HL-60 (cell line): ENCODE results near the gene SBK3.
"Not testable (repeated sequence)": the region's sequence is repeated elsewhere in the genome, so short reads cannot be mapped to it uniquely, and the experiment has no call there.

Source experiments
- DNase-seq, 2 experiments: peaks; one replicate each; pipeline ENCODE4 v3.0.0-alpha.2; 2010 to 2020; ENCODE audit warnings: low read depth in 1 of 2, low spot score in 1 of 2
- H3K27ac ChIP-seq: fragments of 250-450 bp; sonication (Bioruptor Pico); replicated peaks from 2 replicates; pipeline ENCODE4 v1.5.1; 2020; ENCODE audit warnings: mild to moderate bottlenecking, moderate library complexity
- H3K27me3 ChIP-seq: fragments of 250-450 bp; sonication (Bioruptor Pico); 2 replicates; pipeline ENCODE4 v1.5.1; 2021; ENCODE audit warnings: mild to moderate bottlenecking, moderate library complexity; ENCODE audit not compliant: insufficient read depth, poor library complexity, severe bottlenecking
- H3K4me3 ChIP-seq: replicated peaks from 2 replicates; pipeline ENCODE4 v1.5.1; 2011; ENCODE audit warnings: mild to moderate bottlenecking, control low read depth, low read length; ENCODE audit not compliant: insufficient read depth
- GABPA ChIP-seq: IDR thresholded peaks from 2 replicates; pipeline ENCODE4 v1.6.1; 2012; ENCODE audit warnings: low read depth
- POLR2AphosphoS5 ChIP-seq: IDR thresholded peaks from 2 replicates; pipeline ENCODE4 v1.6.1; 2012; ENCODE audit warnings: low read depth
- SPI1 ChIP-seq: IDR thresholded peaks from 2 replicates; pipeline ENCODE4 v1.6.1; 2012; ENCODE audit warnings: low read depth, mild to moderate bottlenecking, borderline replicate concordance
- TF ChIP-seq, protein P1 (sequence below): IDR thresholded peaks from one replicate; pipeline ENCODE4 v1.5.1; 2011; ENCODE audit warnings: low read length, control low read depth, inconsistent platforms; ENCODE audit not compliant: insufficient read depth
- TF ChIP-seq, protein P2 (sequence below): IDR thresholded peaks from 2 replicates; pipeline ENCODE4 v1.6.1; 2012; ENCODE audit warnings: low read depth; ENCODE audit not compliant: insufficient replicate concordance

Gene SBK3

DNA sequence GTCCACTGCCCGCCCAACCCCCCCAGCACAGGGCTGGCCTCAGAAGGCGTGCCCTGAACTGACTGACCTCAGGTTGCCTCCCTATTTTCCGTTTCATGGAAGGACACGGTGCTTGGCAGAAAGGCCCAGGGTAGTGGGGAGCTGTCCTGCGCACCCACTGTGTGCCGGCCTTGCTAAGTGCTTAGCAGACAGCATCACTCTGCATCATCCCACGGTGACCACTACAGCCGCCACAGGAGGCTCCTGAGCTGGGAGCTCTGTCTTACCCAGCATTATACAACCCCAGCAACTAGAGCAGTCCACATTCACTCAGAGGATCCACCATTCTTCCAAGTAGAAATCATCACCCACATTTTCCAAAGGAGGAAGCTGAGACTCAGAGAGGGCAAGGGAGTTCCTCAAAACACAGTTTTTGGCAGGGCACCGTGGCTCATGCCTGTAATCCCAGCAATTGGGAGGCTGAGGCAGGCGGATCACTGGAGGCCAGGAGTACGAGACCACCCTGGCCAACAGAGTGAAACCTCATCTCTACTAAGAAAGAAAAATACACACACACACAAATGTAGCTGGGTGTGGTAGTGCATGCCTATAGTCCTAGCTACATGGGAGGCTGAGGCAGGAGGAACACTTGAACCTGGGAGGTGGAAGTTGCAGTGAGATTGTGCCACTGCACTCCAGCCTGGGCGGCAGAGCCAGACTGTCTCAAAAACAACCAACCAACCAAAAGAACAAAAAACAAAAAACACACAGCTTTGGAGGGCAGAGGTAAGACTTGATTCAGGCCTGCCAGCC lies 10.0 kb downstream of the SBK3 start:
- peak; percentile 25; the same call in 1 of the 2 replicates for TF ChIP-seq SPI1
- TF ChIP-seq, protein P1, sequence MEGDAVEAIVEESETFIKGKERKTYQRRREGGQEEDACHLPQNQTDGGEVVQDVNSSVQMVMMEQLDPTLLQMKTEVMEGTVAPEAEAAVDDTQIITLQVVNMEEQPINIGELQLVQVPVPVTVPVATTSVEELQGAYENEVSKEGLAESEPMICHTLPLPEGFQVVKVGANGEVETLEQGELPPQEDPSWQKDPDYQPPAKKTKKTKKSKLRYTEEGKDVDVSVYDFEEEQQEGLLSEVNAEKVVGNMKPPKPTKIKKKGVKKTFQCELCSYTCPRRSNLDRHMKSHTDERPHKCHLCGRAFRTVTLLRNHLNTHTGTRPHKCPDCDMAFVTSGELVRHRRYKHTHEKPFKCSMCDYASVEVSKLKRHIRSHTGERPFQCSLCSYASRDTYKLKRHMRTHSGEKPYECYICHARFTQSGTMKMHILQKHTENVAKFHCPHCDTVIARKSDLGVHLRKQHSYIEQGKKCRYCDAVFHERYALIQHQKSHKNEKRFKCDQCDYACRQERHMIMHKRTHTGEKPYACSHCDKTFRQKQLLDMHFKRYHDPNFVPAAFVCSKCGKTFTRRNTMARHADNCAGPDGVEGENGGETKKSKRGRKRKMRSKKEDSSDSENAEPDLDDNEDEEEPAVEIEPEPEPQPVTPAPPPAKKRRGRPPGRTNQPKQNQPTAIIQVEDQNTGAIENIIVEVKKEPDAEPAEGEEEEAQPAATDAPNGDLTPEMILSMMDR = no peak
- Histone ChIP-seq H3K4me3 (no peak overlapping the region), H3K27me3 (no peaks in the 10 kb centered on the region), H3K27ac (no peak overlapping the region)
- peak in 1 of 2 experiments; percentile 5 for DNase-seq

- DNase-seq, H3K27me3 ChIP-seq, H3K4me3 ChIP-seq, H3K27ac ChIP-seq: not testable (repeated sequence)
Observed at GRCh38 chr19:55534280-55534679, 11.1 kb downstream of the SBK3 start.

GRCh38 chr19:55530996-55531395 lies 14.3 kb downstream of the SBK3 start:
- no peak overlapping the region for H3K4me3 ChIP-seq
- DNase-seq = no peak
- TF ChIP-seq, protein P2, sequence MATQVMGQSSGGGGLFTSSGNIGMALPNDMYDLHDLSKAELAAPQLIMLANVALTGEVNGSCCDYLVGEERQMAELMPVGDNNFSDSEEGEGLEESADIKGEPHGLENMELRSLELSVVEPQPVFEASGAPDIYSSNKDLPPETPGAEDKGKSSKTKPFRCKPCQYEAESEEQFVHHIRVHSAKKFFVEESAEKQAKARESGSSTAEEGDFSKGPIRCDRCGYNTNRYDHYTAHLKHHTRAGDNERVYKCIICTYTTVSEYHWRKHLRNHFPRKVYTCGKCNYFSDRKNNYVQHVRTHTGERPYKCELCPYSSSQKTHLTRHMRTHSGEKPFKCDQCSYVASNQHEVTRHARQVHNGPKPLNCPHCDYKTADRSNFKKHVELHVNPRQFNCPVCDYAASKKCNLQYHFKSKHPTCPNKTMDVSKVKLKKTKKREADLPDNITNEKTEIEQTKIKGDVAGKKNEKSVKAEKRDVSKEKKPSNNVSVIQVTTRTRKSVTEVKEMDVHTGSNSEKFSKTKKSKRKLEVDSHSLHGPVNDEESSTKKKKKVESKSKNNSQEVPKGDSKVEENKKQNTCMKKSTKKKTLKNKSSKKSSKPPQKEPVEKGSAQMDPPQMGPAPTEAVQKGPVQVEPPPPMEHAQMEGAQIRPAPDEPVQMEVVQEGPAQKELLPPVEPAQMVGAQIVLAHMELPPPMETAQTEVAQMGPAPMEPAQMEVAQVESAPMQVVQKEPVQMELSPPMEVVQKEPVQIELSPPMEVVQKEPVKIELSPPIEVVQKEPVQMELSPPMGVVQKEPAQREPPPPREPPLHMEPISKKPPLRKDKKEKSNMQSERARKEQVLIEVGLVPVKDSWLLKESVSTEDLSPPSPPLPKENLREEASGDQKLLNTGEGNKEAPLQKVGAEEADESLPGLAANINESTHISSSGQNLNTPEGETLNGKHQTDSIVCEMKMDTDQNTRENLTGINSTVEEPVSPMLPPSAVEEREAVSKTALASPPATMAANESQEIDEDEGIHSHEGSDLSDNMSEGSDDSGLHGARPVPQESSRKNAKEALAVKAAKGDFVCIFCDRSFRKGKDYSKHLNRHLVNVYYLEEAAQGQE = no peak
- TF ChIP-seq SPI1 (no peak), GABPA (no peak), POLR2AphosphoS5 (no peak)
- TF ChIP-seq, protein P1 = no peak

GRCh38 chr19:55529636-55530234 lies 15.6 kb downstream of the SBK3 start:
- no peaks in the 10 kb centered on the region for H3K27me3 ChIP-seq
- no peak for DNase-seq
- no peak overlapping the region for H3K4me3 ChIP-seq
- TF ChIP-seq, protein P1 = no peak
- TF ChIP-seq SPI1 = no peak
- no peak for TF ChIP-seq GABPA
- no peak for TF ChIP-seq POLR2AphosphoS5
- TF ChIP-seq, protein P2 = no peak
- H3K27ac ChIP-seq = no peak overlapping the region

More at GRCh38 chr19:55530996-55531395, 14.3 kb downstream of the SBK3 start:
- no peaks in the 10 kb centered on the region for H3K27me3 ChIP-seq
- no peak overlapping the region for H3K27ac ChIP-seq
